Activated naive CD4-positive, alpha-beta T cell treated with anti-CD3 and anti-CD28 coated beads, Interleukin-2, amount 50 U/mL, for 72 hours (primary cell): Measurements from ENCODE around the gene FAM185A. TPM values are rescaled to one million over a fixed set of nuclear protein-coding genes. Genes with fewer than 3 reads are reported as not detected.
"Not testable (repeated sequence)": the region's sequence is repeated elsewhere in the genome, so short reads cannot be mapped to it uniquely, and the experiment has no call there.

Experiments
- ATAC-seq, 2 donors: fragments of 150-1000 bp; cut with Tn5 transposase; 2 replicates each; pipeline ENCODE4 v1.10.0; 2021; ENCODE audit warnings: mild to moderate bottlenecking in 2 of 2, moderate library complexity in 2 of 2
- DNase-seq, 2 donors: peaks; one replicate each; pipeline ENCODE4 v3.0.0; 2021 to 2022; ENCODE audit warnings: low spot score in 2 of 2
- H3K27ac Mint-ChIP-seq, 2 donors: one replicate each; pipeline ENCODE4 v1.8.0; 2022; ENCODE audit warnings: mild to moderate bottlenecking in 2 of 2, mixed read lengths in 2 of 2
- H3K36me3 Mint-ChIP-seq, 2 donors: one replicate each; pipeline ENCODE4 v1.8.0; 2022; ENCODE audit warnings: mixed read lengths in 2 of 2
- H3K9me3 Mint-ChIP-seq, 2 donors: one replicate each; pipeline ENCODE4 v1.8.0; 2022; ENCODE audit warnings: mixed read lengths in 2 of 2
- total RNA-seq, 2 donors: library from RNA; stranded (reverse); gene quantifications; one replicate each; pipeline ENCODE4 v1.2.3, GENCODE V29; 2022

FAM185A gene
- total RNA-seq, 2 donors from 2014 or later, result 5.7 to 9.2 TPM

DNA sequence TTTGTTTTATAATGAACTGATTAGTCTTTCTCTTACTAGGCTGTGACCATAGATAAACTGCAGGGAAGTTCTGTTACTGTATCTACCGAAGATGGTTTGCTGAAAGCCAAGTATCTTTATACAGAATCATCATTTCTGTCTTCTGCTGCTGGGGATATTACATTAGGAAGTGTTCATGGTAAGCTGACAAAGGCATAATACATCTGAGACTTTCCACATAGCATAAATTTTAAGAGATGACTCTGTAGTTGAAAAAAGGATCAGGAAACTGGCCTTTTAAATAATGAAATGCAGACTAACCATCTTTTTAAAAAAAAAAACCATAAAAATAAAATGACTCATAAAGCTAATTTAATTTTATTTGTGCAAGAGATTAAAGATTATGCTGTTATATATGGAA is 12.4 kb downstream of the FAM185A start:
- H3K36me3 Mint-ChIP-seq, ATAC-seq, H3K9me3 Mint-ChIP-seq, H3K27ac Mint-ChIP-seq, DNase-seq: not testable (repeated sequence)

- H3K27ac Mint-ChIP-seq, DNase-seq, ATAC-seq, H3K9me3 Mint-ChIP-seq, H3K36me3 Mint-ChIP-seq: not testable (repeated sequence)
Measured at GRCh38 chr7:102763295-102763905, 14.6 kb downstream of the FAM185A start.

DNA sequence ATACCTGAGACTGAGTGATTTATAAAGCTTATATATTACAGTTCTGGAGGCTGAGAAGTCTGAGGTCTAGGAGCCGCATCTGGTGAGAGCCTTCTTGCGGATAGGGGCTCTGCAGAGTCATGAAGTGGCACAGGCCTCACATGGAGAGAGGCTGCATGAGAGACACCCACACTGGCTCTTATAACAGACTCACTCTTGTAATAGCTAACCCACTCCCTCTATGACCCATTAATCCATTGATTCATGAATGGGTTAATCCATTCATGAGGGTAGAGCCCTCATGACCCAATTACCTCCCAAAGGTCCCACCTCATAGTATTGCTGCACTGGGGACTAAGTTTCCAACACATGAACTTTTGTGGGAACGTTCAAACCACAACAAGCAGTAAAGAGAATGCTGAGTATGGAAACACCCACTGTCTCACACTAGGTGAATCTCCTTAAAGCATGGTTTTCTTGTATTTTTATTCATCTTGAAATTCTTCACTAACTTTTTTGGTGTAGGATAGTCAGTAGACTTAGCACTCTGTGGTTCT is 20.9 kb downstream of the FAM185A start:
- not testable (repeated sequence) for H3K9me3 Mint-ChIP-seq, H3K36me3 Mint-ChIP-seq, ATAC-seq, H3K27ac Mint-ChIP-seq, DNase-seq

DNA sequence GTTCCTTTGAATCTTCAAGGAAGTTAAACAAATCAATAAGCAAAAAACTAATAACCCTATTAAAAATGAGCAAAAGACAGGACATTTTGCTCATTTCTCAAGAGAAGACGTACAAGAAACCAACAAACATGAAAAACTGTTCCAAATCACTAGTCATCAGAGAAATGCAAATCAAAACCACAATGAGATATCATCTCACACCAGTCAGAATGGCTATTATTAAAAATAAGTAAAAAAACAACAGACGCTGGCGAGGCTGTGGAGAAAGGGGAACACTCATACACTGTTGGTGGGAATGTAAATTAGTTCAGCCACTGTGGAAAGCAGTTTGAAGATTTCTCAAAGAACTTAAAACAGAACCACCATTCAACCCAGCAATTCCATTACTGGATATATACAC is 21.7 kb downstream of the FAM185A start:
- H3K9me3 Mint-ChIP-seq, H3K27ac Mint-ChIP-seq, H3K36me3 Mint-ChIP-seq, DNase-seq, ATAC-seq: not testable (repeated sequence)

GRCh38 chr7:102776217-102776616 is 27.4 kb downstream of the FAM185A start:
- H3K9me3 Mint-ChIP-seq, DNase-seq, H3K27ac Mint-ChIP-seq, ATAC-seq: not testable (repeated sequence)
- H3K36me3 Mint-ChIP-seq, result peaks cover 0 to 16% of the 10 kb centered on the region in 2 donors

DNA sequence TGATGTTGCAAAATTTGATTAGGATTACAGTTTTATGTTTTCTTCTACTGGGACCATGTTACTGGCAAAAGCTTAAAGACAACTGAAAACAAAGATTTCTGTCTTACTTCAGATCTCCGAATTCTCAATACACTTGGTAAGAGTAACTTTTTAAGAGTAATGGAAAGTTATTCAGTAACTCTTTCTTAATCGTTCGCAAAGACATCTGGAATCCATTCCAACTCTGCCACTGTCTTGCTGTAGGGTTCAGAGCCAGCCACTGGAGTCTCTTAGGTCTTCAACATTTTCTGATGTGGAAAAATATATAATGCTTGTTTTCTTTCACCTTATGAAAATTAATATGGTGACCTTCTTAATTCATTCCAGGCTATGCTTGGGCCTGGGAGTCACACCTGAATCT is 29.9 kb downstream of the FAM185A start:
- DNase-seq, ATAC-seq, H3K9me3 Mint-ChIP-seq, H3K27ac Mint-ChIP-seq: not testable (repeated sequence)
- H3K36me3 Mint-ChIP-seq, result peaks cover 0 to 21% of the 10 kb centered on the region in 2 donors

DNA sequence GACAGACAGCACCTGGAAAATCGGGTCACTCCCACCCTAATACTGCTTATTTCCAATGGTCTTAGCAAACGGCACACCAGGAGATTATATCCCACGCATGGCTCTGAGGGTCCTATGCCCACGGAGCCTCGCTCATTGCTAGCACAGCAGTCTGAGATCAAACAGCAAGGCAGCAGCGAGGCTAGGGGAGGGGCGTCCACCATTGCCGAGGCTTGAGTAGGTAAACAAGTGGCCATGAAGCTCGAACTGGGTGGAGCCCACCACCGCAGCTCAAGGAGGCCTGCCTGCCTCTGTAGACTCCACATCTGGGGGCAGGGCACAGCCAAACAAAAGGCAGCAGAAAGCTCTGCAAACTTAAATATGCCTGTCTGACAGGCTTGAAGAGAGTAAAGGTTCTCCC is 32.1 kb downstream of the FAM185A start:
- peaks cover 0 to 21% of the 10 kb centered on the region in 2 donors for H3K36me3 Mint-ChIP-seq
- not testable (repeated sequence) for H3K27ac Mint-ChIP-seq, DNase-seq, H3K9me3 Mint-ChIP-seq, ATAC-seq

- not testable (repeated sequence) for ATAC-seq, DNase-seq, H3K27ac Mint-ChIP-seq, H3K36me3 Mint-ChIP-seq, H3K9me3 Mint-ChIP-seq
Measured at GRCh38 chr7:102788770-102789169, 40.0 kb downstream of the FAM185A start.

GRCh38 chr7:102790364-102791100 is 41.7 kb downstream of the FAM185A start:
- not testable (repeated sequence) for H3K27ac Mint-ChIP-seq, H3K9me3 Mint-ChIP-seq, ATAC-seq, H3K36me3 Mint-ChIP-seq, DNase-seq

GRCh38 chr7:102791367-102791766 is 42.6 kb downstream of the FAM185A start:
- ATAC-seq, DNase-seq, H3K27ac Mint-ChIP-seq, H3K36me3 Mint-ChIP-seq, H3K9me3 Mint-ChIP-seq: not testable (repeated sequence)

GRCh38 chr7:102791831-102792230 is 43.0 kb downstream of the FAM185A start:
- H3K36me3 Mint-ChIP-seq, ATAC-seq, DNase-seq, H3K9me3 Mint-ChIP-seq, H3K27ac Mint-ChIP-seq: not testable (repeated sequence)

DNA sequence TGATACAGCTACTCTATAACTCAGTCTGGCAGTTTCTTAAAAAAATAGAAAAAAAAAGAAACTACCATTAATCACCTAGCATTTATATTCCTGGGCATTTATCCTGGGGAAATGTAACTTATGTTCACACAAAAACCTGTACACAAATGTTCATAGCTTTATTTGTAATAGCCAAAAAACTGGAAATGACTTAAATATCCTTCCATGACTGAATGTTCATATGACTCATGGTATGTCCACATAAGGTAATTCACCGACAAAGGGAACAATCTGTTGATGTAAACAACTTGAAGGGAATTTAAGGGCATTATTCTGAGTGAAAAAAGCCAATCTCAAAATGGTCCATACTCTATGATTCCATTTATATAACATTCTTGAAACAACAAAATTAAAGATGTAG is 45.8 kb downstream of the FAM185A start:
- H3K27ac Mint-ChIP-seq, H3K9me3 Mint-ChIP-seq, DNase-seq, ATAC-seq: not testable (repeated sequence)
- H3K36me3 Mint-ChIP-seq, result peaks cover 6 to 13% of the 10 kb centered on the region in 2 donors

DNA sequence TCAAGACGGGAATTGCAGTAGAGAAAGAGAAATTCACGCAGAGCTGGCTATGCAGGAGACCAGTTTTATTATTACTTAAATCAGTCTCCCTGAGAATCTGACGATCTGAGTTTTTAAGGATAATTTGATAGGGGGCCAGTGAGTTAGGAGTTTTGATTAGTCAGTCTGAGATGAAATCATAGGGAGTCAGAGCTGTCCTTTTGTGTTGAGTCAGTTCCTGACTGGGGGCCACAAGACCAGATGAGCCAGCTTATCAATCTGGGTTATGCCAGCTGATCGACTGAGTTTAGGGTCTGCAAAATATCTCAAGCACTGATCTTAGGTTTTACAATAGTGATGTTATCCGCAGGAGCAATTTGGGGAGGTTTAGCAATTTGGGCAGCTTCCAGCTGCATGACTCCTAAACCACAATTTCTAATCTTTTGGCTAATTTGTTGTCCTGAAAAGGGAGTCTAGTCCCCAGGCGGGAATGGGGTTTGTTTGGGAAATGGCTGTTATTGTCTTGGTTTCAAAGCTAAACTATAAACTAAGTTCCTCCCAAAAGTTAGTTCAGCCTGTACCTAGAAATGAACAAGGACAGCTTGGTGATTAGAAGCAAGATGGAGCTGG is 47.3 kb downstream of the FAM185A start:
- not testable (repeated sequence) for DNase-seq

GRCh38 chr7:102806613-102807012 is 57.8 kb downstream of the FAM185A start:
- ATAC-seq, result no peak
- DNase-seq, result no peak
- H3K36me3 Mint-ChIP-seq, result peaks cover 0 to 8% of the 10 kb centered on the region in 2 donors
- peaks cover 10 to 12% of the 10 kb centered on the region in 2 donors for H3K9me3 Mint-ChIP-seq
- H3K27ac Mint-ChIP-seq, result peak overlapping the region in 1 of 2 donors; percentile 76

More for the DNA sequence above, 47.3 kb downstream of the FAM185A start:
- Mint-ChIP-seq H3K9me3 (peaks cover 14 to 21% of the 10 kb centered on the region in 2 donors), H3K36me3 (peaks cover 18% of the 10 kb centered on the region in 2 donors)
- H3K27ac Mint-ChIP-seq, ATAC-seq: not testable (repeated sequence)

DNA sequence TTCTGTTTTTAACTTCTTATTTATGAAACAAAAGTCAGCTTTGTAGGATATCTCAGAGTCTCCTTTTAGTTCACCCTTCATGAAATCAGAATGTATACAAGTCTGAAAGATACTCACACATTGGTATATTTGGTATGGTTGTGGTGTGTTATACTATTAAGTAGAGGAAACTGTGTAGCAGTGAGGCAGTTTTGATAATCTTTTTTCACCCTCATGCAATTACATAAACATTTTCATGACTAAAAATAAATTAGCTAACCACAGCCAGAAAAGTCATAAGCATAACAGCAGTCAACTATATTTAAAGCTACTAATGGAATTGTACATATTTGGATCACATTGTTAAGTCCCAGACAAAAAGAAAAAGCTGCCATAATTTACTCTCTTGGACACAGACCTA is 62.1 kb downstream of the FAM185A start:
- H3K9me3 Mint-ChIP-seq, result no peaks in the 10 kb centered on the region
- no peaks in the 10 kb centered on the region for H3K36me3 Mint-ChIP-seq
- H3K27ac Mint-ChIP-seq, result no peak overlapping the region
- DNase-seq (no peak), ATAC-seq (no peak)

- H3K36me3 Mint-ChIP-seq, result no peaks in the 10 kb centered on the region
- DNase-seq (no peak), ATAC-seq (no peak)
- no peak overlapping the region for H3K27ac Mint-ChIP-seq
- H3K9me3 Mint-ChIP-seq, result no peaks in the 10 kb centered on the region
Measured at GRCh38 chr7:102811942-102812678, 63.3 kb downstream of the FAM185A start.
